Liver (tissue), 9 donors: Measurements from ENCODE around the gene SKI. TPM values are rescaled to one million over a fixed set of nuclear protein-coding genes. Genes with fewer than 3 reads are reported as not detected.

ENCODE experiments used
- DNase-seq: peaks from one replicate; pipeline ENCODE4 v3.0.0-alpha.2; 2017; ENCODE audit warnings: low spot score
- H3K27ac ChIP-seq, 2 donors: one replicate each; pipeline ENCODE4 v1.7.0; 2013; ENCODE audit warnings: inconsistent platforms in 2 of 2, low read length in 2 of 2, control low read depth in 1 of 2, low read depth in 1 of 2, mild to moderate bottlenecking in 1 of 2
- H3K27me3 ChIP-seq, 4 donors: one replicate each; pipeline versions ENCODE4 v1.6.1 to v1.7.0; 2013; ENCODE audit warnings: low read length in 3 of 4, inconsistent platforms in 1 of 4, mild to moderate bottlenecking in 1 of 4, moderate library complexity in 1 of 4; ENCODE audit not compliant: control insufficient read depth in 4 of 4, insufficient read depth in 4 of 4
- H3K36me3 ChIP-seq, 4 donors: one replicate each; pipeline versions ENCODE4 v1.6.1 to v1.7.0; 2013; ENCODE audit warnings: low read length in 3 of 4, mild to moderate bottlenecking in 3 of 4, low read depth in 1 of 4, moderate library complexity in 1 of 4; ENCODE audit not compliant: control insufficient read depth in 4 of 4, insufficient read depth in 3 of 4
- H3K4me1 ChIP-seq, 4 donors: one replicate each; pipeline versions ENCODE4 v1.6.1 to v1.7.0; 2013; ENCODE audit warnings: low read length in 3 of 4, mild to moderate bottlenecking in 3 of 4, moderate library complexity in 1 of 4; ENCODE audit not compliant: control insufficient read depth in 4 of 4, insufficient read depth in 4 of 4
- H3K4me3 ChIP-seq, 3 donors: one replicate each; pipeline versions ENCODE4 v1.6.1 to v1.7.0; 2013; ENCODE audit warnings: low read length in 3 of 3, control low read depth in 1 of 3, low read depth in 1 of 3, mild to moderate bottlenecking in 1 of 3
- H3K9ac ChIP-seq, 2 donors: one replicate each; pipeline ENCODE4 v1.7.0; 2013; ENCODE audit warnings: low read length in 2 of 2, mild to moderate bottlenecking in 2 of 2, moderate library complexity in 2 of 2, control low read depth in 1 of 2, low read depth in 1 of 2
- H3K9me3 ChIP-seq, 4 donors: one replicate each; pipeline versions ENCODE4 v1.6.1 to v1.7.0; 2013; ENCODE audit warnings: low read length in 3 of 4; ENCODE audit not compliant: control insufficient read depth in 4 of 4
- ATF3 ChIP-seq: IDR thresholded peaks from 2 replicates; pipeline ENCODE4 v1.6.1; 2016; ENCODE audit warnings: antibody characterized with exemption
- EGR1 ChIP-seq, 2 donors: IDR thresholded peaks; 2 replicates each; pipeline ENCODE4 v1.6.1; 2016 to 2018; ENCODE audit warnings: antibody characterized with exemption in 2 of 2, low read depth in 2 of 2
- FOXA1 ChIP-seq: IDR thresholded peaks from 2 replicates; pipeline ENCODE4 v1.6.1; 2016; ENCODE audit warnings: antibody characterized with exemption
- FOXA2 ChIP-seq: IDR thresholded peaks from 2 replicates; pipeline ENCODE4 v1.6.1; 2016; ENCODE audit warnings: antibody characterized with exemption
- GABPA ChIP-seq, 2 donors: IDR thresholded peaks in 1 of 2; conservative IDR thresholded peaks in 1 of 2; 2 replicates each; pipeline ENCODE4 v1.6.1; 2016; ENCODE audit warnings: antibody characterized with exemption in 2 of 2, mild to moderate bottlenecking in 1 of 2, moderate library complexity in 1 of 2
- HNF4A ChIP-seq, 2 donors: conservative IDR thresholded peaks; 2 replicates each; pipeline ENCODE4 v1.6.1; 2016; ENCODE audit warnings: antibody characterized with exemption in 2 of 2, mild to moderate bottlenecking in 2 of 2
- HNF4G ChIP-seq: IDR thresholded peaks from 2 replicates; pipeline ENCODE4 v1.6.1; 2016; ENCODE audit warnings: antibody characterized with exemption
- JUND ChIP-seq, 2 donors: IDR thresholded peaks; 2 replicates each; pipeline ENCODE4 v1.6.1; 2016; ENCODE audit warnings: antibody characterized with exemption in 2 of 2
- MAX ChIP-seq: IDR thresholded peaks from 2 replicates; pipeline ENCODE4 v1.6.1; 2016; ENCODE audit warnings: antibody characterized with exemption
- NR2F2 ChIP-seq: IDR thresholded peaks from 2 replicates; pipeline ENCODE4 v1.6.1; 2016; ENCODE audit warnings: antibody characterized with exemption
- RAD21 ChIP-seq, 2 donors: IDR thresholded peaks; 2 replicates each; pipeline ENCODE4 v1.6.1; 2016; ENCODE audit warnings: antibody characterized with exemption in 2 of 2, mild to moderate bottlenecking in 2 of 2
- RXRA ChIP-seq, 2 donors: IDR thresholded peaks; 2 replicates each; pipeline ENCODE4 v1.6.1; 2017 to 2018; ENCODE audit warnings: antibody characterized with exemption in 2 of 2, mild to moderate bottlenecking in 1 of 2
- SP1 ChIP-seq: IDR thresholded peaks from 2 replicates; pipeline ENCODE4 v1.6.1; 2018; ENCODE audit warnings: antibody characterized with exemption, mild to moderate bottlenecking
- YY1 ChIP-seq: IDR thresholded peaks from 2 replicates; pipeline ENCODE4 v1.6.1; 2016; ENCODE audit warnings: antibody characterized with exemption, mild to moderate bottlenecking
- ZBTB33 ChIP-seq: IDR thresholded peaks from 2 replicates; pipeline ENCODE4 v1.6.1; 2016; ENCODE audit warnings: antibody characterized with exemption
- WGBS: extraction: QIAGEN DNeasy Blood & Tissue Kit; methylation state at CpG from one replicate; pipeline ENCODE4 v1.1.7; 2013; 5-methylcytosine and 5-hydroxymethylcytosine counted together
- polyA plus RNA-seq, 2 donors: library from polyadenylated mRNA; stranded (reverse) in 1 of 2; unstranded in 1 of 2; fragments of 200-250 nt in 1 of 2; fragments of >200 nt in 1 of 2; fragmentation: Nextera tagmentation in 1 of 2; extraction: Ambion mirVana in 1 of 2; gene quantifications; one replicate each; pipeline versions ENCODE4 v1.2.1 to v1.2.3, GENCODE V29; 2013 to 2015
- total RNA-seq, 2 donors: library from RNA; depleted of rRNA; stranded (reverse); fragments of >200 nt; gene quantifications; one replicate each; pipeline ENCODE4 v1.2.3, GENCODE V29; 2014
- TF ChIP-seq, protein P1 (sequence below): IDR thresholded peaks from 2 replicates; pipeline ENCODE4 v1.6.1; 2016; ENCODE audit warnings: antibody characterized with exemption, mild to moderate bottlenecking
- TF ChIP-seq, protein P2 (sequence below): fragments of 150-350 bp; IDR thresholded peaks from 2 replicates; pipeline ENCODE4 v1.5.1; 2017; ENCODE audit warnings: improper control_type of control experiment, low read depth, low read length; ENCODE audit not compliant: missing input control
- donor health status: healthy.
- donor health status: healthy.
- donor health status: healthy.
- donor health status: healthy.
- donor health status: healthy.

Gene SKI
- total and polyA plus RNA-seq, 4 donors = 3.2 to 21.3 (median 19.5) TPM

DNA sequence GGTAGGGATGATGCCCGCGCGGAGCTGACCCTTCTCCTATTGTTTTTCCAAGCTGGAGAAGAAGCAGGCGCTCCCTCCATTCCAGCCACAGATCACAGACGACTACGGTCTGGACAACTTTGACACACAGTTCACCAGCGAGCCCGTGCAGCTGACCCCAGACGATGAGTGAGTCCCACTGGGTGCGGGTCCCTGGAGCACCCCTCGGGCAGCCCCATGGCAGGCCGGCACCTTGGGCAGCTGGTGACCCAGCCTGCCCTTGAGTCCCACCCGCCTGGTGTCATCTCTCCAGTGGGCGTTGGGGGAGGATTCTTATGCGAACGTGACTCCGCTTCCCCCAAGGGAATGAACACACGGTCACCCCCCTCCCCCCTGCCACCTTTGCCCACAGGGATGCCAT is 43.6 kb upstream of the SKI start:
- no peak for TF ChIP-seq RAD21 (IDR thresholded peaks at IDR 0.05)
- TF ChIP-seq, protein P1, sequence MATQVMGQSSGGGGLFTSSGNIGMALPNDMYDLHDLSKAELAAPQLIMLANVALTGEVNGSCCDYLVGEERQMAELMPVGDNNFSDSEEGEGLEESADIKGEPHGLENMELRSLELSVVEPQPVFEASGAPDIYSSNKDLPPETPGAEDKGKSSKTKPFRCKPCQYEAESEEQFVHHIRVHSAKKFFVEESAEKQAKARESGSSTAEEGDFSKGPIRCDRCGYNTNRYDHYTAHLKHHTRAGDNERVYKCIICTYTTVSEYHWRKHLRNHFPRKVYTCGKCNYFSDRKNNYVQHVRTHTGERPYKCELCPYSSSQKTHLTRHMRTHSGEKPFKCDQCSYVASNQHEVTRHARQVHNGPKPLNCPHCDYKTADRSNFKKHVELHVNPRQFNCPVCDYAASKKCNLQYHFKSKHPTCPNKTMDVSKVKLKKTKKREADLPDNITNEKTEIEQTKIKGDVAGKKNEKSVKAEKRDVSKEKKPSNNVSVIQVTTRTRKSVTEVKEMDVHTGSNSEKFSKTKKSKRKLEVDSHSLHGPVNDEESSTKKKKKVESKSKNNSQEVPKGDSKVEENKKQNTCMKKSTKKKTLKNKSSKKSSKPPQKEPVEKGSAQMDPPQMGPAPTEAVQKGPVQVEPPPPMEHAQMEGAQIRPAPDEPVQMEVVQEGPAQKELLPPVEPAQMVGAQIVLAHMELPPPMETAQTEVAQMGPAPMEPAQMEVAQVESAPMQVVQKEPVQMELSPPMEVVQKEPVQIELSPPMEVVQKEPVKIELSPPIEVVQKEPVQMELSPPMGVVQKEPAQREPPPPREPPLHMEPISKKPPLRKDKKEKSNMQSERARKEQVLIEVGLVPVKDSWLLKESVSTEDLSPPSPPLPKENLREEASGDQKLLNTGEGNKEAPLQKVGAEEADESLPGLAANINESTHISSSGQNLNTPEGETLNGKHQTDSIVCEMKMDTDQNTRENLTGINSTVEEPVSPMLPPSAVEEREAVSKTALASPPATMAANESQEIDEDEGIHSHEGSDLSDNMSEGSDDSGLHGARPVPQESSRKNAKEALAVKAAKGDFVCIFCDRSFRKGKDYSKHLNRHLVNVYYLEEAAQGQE = no peak
- no peak for TF ChIP-seq SP1
- no peak for TF ChIP-seq HNF4A (conservative IDR thresholded peaks at IDR 0.05)
- no peak for TF ChIP-seq ZBTB33
- TF ChIP-seq HNF4G = no peak
- TF ChIP-seq, protein P2, sequence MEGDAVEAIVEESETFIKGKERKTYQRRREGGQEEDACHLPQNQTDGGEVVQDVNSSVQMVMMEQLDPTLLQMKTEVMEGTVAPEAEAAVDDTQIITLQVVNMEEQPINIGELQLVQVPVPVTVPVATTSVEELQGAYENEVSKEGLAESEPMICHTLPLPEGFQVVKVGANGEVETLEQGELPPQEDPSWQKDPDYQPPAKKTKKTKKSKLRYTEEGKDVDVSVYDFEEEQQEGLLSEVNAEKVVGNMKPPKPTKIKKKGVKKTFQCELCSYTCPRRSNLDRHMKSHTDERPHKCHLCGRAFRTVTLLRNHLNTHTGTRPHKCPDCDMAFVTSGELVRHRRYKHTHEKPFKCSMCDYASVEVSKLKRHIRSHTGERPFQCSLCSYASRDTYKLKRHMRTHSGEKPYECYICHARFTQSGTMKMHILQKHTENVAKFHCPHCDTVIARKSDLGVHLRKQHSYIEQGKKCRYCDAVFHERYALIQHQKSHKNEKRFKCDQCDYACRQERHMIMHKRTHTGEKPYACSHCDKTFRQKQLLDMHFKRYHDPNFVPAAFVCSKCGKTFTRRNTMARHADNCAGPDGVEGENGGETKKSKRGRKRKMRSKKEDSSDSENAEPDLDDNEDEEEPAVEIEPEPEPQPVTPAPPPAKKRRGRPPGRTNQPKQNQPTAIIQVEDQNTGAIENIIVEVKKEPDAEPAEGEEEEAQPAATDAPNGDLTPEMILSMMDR = no peak
- no peak for TF ChIP-seq JUND (IDR thresholded peaks at IDR 0.05)
- TF ChIP-seq FOXA1 = no peak
- TF ChIP-seq YY1 = no peak
- TF ChIP-seq GABPA (IDR thresholded peaks at IDR 0.05 in 1 of 2, conservative IDR thresholded peaks at IDR 0.05 in 1 of 2) = no peak
- no peak for TF ChIP-seq FOXA2
- TF ChIP-seq RXRA (IDR thresholded peaks at IDR 0.05) = no peak
- TF ChIP-seq ATF3 = no peak
- no peak for TF ChIP-seq NR2F2
- Histone ChIP-seq H3K4me3 (no peak overlapping the region), H3K9ac (no peak overlapping the region), H3K27me3 (no peaks in the 10 kb centered on the region), H3K36me3 (peaks cover 0 to 12% (median under 1%) of the 10 kb centered on the region in 4 donors), H3K9me3 (no peaks in the 10 kb centered on the region), H3K27ac (no peak overlapping the region), H3K4me1 (peaks cover 0 to 3% (median 0%) of the 10 kb centered on the region in 4 donors)
- DNase-seq = no peak
- WGBS = 95% methylated on average over 18 of the region's 18 CpGs

DNA sequence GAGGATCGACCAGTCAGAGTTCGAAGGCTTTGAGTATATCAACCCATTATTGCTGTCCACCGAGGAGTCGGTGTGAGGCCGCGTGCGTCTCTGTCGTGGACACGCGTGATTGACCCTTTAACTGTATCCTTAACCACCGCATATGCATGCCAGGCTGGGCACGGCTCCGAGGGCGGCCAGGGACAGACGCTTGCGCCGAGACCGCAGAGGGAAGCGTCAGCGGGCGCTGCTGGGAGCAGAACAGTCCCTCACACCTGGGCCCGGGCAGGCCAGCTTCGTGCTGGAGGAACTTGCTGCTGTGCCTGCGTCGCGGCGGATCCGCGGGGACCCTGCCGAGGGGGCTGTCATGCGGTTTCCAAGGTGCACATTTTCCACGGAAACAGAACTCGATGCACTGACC is 43.2 kb upstream of the SKI start:
- H3K9ac ChIP-seq = no peak overlapping the region
- no peak for DNase-seq
- H3K9me3 ChIP-seq = no peaks in the 10 kb centered on the region
- peaks cover 0 to 6% (median under 1%) of the 10 kb centered on the region in 4 donors for H3K4me1 ChIP-seq
- no peak for TF ChIP-seq FOXA1
- no peak for TF ChIP-seq SP1
- no peak for TF ChIP-seq RAD21 (IDR thresholded peaks at IDR 0.05)
- TF ChIP-seq EGR1 (IDR thresholded peaks at IDR 0.05; ENCODE audit: low read depth in 2 of 2) = no peak
- no peak for TF ChIP-seq YY1
- no peak for TF ChIP-seq ATF3
- TF ChIP-seq MAX = no peak
- TF ChIP-seq JUND (IDR thresholded peaks at IDR 0.05) = no peak
- no peak for TF ChIP-seq GABPA (IDR thresholded peaks at IDR 0.05 in 1 of 2, conservative IDR thresholded peaks at IDR 0.05 in 1 of 2)
- TF ChIP-seq RXRA (IDR thresholded peaks at IDR 0.05) = no peak
- TF ChIP-seq, protein P1 = no peak
- TF ChIP-seq HNF4G = no peak
- no peak for TF ChIP-seq FOXA2
- TF ChIP-seq, protein P2 = no peak
- H3K27me3 ChIP-seq = no peaks in the 10 kb centered on the region
- no peak overlapping the region for H3K27ac ChIP-seq
- H3K36me3 ChIP-seq = peaks cover 0 to 12% (median under 1%) of the 10 kb centered on the region in 4 donors
- H3K4me3 ChIP-seq = no peak overlapping the region
- 97% methylated on average over 33 of the region's 33 CpGs for WGBS
